Endothelial cell of umbilical vein (primary cell): ENCODE results near the gene ANKRD33B.

Experiments
- EZH2 ChIP-seq: IDR thresholded peaks from 2 replicates; pipeline ENCODE4 v1.6.1; 2012; ENCODE audit warnings: borderline replicate concordance, low read depth, mild to moderate bottlenecking, moderate library complexity, low read length, inconsistent platforms; ENCODE audit not compliant: severe bottlenecking
- POLR2A ChIP-seq: IDR thresholded peaks from 2 replicates; pipeline ENCODE4 v1.6.1; 2012; ENCODE audit warnings: low read depth, mild to moderate bottlenecking, control low read depth, low read length
- TF ChIP-seq, protein P1 (sequence below), 2 donors: IDR thresholded peaks; 1 replicate in 1 of 2; 2 replicates in 1 of 2; pipeline ENCODE4 v1.5.1; 2011; ENCODE audit warnings: low read length in 2 of 2, mild to moderate bottlenecking in 2 of 2, moderate library complexity in 2 of 2, control low read depth in 1 of 2, inconsistent platforms in 1 of 2, low read depth in 1 of 2; ENCODE audit not compliant: insufficient read depth in 1 of 2; ENCODE audit errors: extremely low read depth in 1 of 2

DNA sequence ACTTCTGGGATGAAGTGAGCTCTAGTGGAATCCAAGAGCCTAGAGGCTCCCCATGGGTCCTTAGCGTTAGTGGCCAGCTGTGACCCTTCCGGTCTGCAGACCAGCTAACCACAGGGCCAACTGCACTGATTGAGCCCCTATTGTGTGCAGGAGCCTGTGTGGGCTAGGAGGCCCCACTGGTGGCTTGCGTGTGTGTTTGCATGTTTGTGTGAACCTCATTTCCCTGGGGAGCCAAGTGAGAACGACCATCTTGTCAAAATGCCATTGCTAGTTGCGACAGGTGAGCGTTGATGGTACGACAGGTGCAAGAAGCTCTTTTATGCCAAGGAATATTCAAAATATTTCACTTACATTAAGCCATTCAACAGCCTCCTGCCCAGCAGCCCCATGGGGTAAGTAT, 44.1 kb upstream of the ANKRD33B start:
- TF ChIP-seq, protein P1, sequence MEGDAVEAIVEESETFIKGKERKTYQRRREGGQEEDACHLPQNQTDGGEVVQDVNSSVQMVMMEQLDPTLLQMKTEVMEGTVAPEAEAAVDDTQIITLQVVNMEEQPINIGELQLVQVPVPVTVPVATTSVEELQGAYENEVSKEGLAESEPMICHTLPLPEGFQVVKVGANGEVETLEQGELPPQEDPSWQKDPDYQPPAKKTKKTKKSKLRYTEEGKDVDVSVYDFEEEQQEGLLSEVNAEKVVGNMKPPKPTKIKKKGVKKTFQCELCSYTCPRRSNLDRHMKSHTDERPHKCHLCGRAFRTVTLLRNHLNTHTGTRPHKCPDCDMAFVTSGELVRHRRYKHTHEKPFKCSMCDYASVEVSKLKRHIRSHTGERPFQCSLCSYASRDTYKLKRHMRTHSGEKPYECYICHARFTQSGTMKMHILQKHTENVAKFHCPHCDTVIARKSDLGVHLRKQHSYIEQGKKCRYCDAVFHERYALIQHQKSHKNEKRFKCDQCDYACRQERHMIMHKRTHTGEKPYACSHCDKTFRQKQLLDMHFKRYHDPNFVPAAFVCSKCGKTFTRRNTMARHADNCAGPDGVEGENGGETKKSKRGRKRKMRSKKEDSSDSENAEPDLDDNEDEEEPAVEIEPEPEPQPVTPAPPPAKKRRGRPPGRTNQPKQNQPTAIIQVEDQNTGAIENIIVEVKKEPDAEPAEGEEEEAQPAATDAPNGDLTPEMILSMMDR (IDR thresholded peaks at IDR 0.05; ENCODE audit: extremely low read depth in 1 of 2, insufficient read depth in 1 of 2, low read depth in 1 of 2, low read length in 2 of 2) = no peak
- TF ChIP-seq POLR2A = no peak
- no peak for TF ChIP-seq EZH2
